B cell (primary cell): ENCODE data around the gene CHKA.

Experiments used
- CTCF ChIP-seq: fragments of 200-600 bp; IDR thresholded peaks from one replicate; pipeline ENCODE4 v1.8.0; 2022; ENCODE audit warnings: antibody characterized with exemption, mild to moderate bottlenecking
- EZH2 ChIP-seq: IDR thresholded peaks from 2 replicates; pipeline ENCODE4 v1.6.1; 2012; ENCODE audit warnings: borderline replicate concordance, low read depth, mild to moderate bottlenecking, moderate library complexity, low read length; ENCODE audit not compliant: insufficient read depth, poor library complexity, severe bottlenecking

GRCh38 chr11:68049509-68050370 is 71.4 kb downstream of the CHKA start:
- TF ChIP-seq CTCF (no peak), EZH2 (no peak)
